Ascending aorta (tissue), 2 donors: Measurements from ENCODE around the gene ENTPD5. TPM values are rescaled to one million over a fixed set of nuclear protein-coding genes. Genes with fewer than 3 reads are reported as not detected.
A peak's percentile ranks its signal among the peaks of the same experiment; 100 is the strongest.
"Not testable (repeated sequence)": the region's sequence is repeated elsewhere in the genome, so short reads cannot be mapped to it uniquely, and the experiment has no call there.

Source experiments
- DNase-seq, 2 donors: peaks; one replicate each; pipeline ENCODE4 v3.0.0-alpha.2; 2019; ENCODE audit warnings: low spot score in 2 of 2
- H3K27ac ChIP-seq, 2 donors: fragments of 200-600 bp; sonication (generic); one replicate each; pipeline ENCODE4 v1.5.1; 2016 to 2017; ENCODE audit warnings: mild to moderate bottlenecking in 1 of 2
- H3K27me3 ChIP-seq: fragments of 200-600 bp; sonication (generic); one replicate; pipeline ENCODE4 v1.5.1; 2017
- H3K36me3 ChIP-seq, 2 donors: fragments of 200-600 bp; sonication (generic); one replicate each; pipeline ENCODE4 v1.5.1; 2016
- H3K4me1 ChIP-seq, 2 donors: fragments of 200-600 bp; sonication (generic); one replicate each; pipeline ENCODE4 v1.5.1; 2016 to 2017; ENCODE audit warnings: mild to moderate bottlenecking in 1 of 2
- H3K4me3 ChIP-seq, 2 donors: fragments of 200-600 bp; sonication (generic); one replicate each; pipeline ENCODE4 v1.5.1; 2016 to 2017; ENCODE audit warnings: mild to moderate bottlenecking in 1 of 2
- H3K9me3 ChIP-seq, 2 donors: fragments of 200-600 bp; sonication (generic); one replicate each; pipeline ENCODE4 v1.5.1; 2016
- CTCF ChIP-seq, 3 experiments: fragments of 200-600 bp in 2 of 3; fragments of 450-650 bp in 1 of 3; sonication (generic) in 2 of 3; IDR thresholded peaks; one replicate each; pipeline ENCODE4 v1.5.1; 2016 to 2019; ENCODE audit warnings: antibody characterized with exemption in 3 of 3, mild to moderate bottlenecking in 1 of 3, moderate library complexity in 1 of 3
- intact Hi-C: fragments of 100-400 bp; cut with DNase I; formaldehyde crosslinking; loops from one replicate; pipeline ENCODE4 v1.15.1; 2023
- total RNA-seq: library from RNA; depleted of rRNA; stranded (reverse); fragments of >200 nt; gene quantifications from one replicate; pipeline ENCODE4 v1.1.0, GENCODE V29; 2016

The ENTPD5 gene
- total RNA-seq, 1 donor from 2014 or later = 2.6 TPM

DNA sequence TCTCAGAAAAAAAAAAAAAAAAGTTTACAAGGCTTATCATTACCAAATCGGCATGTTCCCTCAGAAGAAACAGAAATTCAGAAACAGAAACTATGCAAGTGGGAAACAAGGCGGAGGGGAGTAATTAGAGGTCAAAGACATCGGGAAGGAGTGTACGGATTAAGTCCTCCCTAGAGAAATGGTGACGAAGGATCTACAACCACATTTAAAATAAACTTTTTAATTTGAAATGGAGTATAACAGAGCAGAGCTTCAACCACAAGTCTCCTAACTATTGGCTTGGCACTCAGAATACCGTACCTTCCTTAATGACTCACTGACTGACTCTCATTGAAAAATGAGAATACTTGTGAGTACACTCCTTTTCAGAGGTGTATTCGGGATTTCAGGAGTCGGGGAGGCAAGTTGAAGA lies 908 bp downstream of the ENTPD5 start:
- no peak for TF ChIP-seq CTCF (IDR thresholded peaks at IDR 0.05)
- no peaks in the 10 kb centered on the region for H3K9me3 ChIP-seq
- intact Hi-C loops = loop anchor here (2.0 to 10.0 kb wide), 2 partner anchors 131 to 303 kb away; partner anchors contain the start of genes PNMA1 and ZNF410
- no peaks in the 10 kb centered on the region for H3K27me3 ChIP-seq
- no peak for DNase-seq
- H3K27ac ChIP-seq = peak overlapping the region; percentile 95 to 99
- H3K4me1 ChIP-seq = peaks cover 2 to 7% of the 10 kb centered on the region in 2 donors
- H3K4me3 ChIP-seq = peak overlapping the region; percentile 82 to 97
- H3K36me3 ChIP-seq = no peaks in the 10 kb centered on the region

DNA sequence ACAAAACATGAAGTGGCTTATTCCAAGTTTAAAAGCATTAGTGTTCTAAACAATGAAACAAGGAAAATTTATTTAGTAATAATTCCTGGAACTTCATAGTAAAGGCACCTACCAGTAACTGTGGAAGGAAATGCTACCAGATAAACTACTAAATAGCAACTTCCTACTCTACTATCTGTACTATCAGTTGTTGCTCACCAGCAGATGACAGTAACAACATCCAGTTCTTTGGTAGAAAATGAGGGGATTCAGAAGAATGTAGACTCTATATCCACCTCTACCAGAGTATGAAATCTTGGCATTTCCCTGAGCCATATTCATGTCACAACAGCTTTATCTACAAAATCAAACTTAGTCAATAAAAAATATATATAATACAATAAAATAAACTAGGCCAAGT lies 3.1 kb downstream of the ENTPD5 start:
- no peak overlapping the region for H3K4me3 ChIP-seq
- TF ChIP-seq CTCF (IDR thresholded peaks at IDR 0.05) = no peak
- H3K9me3 ChIP-seq = no peaks in the 10 kb centered on the region
- peaks cover 1 to 9% of the 10 kb centered on the region in 2 donors for H3K36me3 ChIP-seq
- intact Hi-C loops = loop anchor here (10.0 kb wide), 1 partner anchor 301 kb away; the partner anchor contains the start of gene PNMA1
- DNase-seq = no peak
- peaks cover 2 to 7% of the 10 kb centered on the region in 2 donors for H3K4me1 ChIP-seq
- no peak overlapping the region for H3K27ac ChIP-seq
- H3K27me3 ChIP-seq = no peaks in the 10 kb centered on the region

DNA sequence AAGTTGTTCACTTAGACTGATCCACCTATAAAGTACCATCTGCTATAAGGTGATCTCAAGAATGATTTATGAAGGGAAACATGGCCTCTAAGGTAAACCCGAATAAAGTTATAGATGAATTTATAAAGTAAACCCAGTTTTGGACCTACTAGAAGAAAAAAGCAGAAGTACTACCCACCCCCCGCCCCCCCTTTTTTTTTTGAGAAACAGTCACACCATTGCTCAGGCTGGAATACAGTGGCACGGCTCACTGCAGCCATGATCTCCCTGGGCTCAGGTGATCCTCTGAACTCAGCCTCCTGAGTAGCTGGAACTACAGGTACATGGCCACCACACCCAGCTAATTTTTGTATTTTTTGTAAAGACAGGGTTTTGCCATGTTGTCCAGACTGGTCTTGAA lies 3.9 kb downstream of the ENTPD5 start:
- DNase-seq = no peak
- H3K27ac ChIP-seq = no peak overlapping the region
- H3K9me3 ChIP-seq = no peaks in the 10 kb centered on the region
- intact Hi-C loops = loop anchor here (10.0 kb wide), 1 partner anchor 300 kb away; the partner anchor contains the start of gene PNMA1
- peaks cover 9 to 16% of the 10 kb centered on the region in 2 donors for H3K36me3 ChIP-seq
- H3K4me3 ChIP-seq = no peak overlapping the region
- H3K27me3 ChIP-seq = no peaks in the 10 kb centered on the region
- TF ChIP-seq CTCF (IDR thresholded peaks at IDR 0.05) = no peak
- peaks cover 2 to 7% of the 10 kb centered on the region in 2 donors for H3K4me1 ChIP-seq

DNA sequence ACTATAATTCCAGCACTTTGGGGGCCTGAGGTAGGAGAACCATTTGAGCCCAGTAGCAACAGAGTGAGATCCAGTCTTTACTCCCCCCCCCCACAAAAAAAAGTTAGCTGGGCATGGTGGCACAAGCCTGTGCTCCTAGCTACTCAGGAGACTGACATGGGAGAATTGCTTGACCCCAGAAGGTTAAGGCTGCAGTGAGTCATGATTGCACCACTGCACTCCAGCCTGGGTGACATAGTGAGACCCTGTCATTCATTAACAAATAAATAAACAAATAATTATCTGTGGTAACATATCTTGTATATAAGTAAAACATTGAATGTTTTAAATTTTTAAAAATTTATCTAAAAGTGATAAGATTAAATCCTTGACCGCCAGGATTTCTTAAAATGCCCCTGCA lies 4.8 kb downstream of the ENTPD5 start:
- H3K27ac ChIP-seq = no peak overlapping the region
- peaks cover 14 to 22% of the 10 kb centered on the region in 2 donors for H3K36me3 ChIP-seq
- H3K9me3 ChIP-seq = no peaks in the 10 kb centered on the region
- DNase-seq = no peak
- no peak for TF ChIP-seq CTCF (IDR thresholded peaks at IDR 0.05)
- H3K4me3 ChIP-seq = no peak overlapping the region
- H3K27me3 ChIP-seq = no peaks in the 10 kb centered on the region
- peaks cover 0 to 3% of the 10 kb centered on the region in 2 donors for H3K4me1 ChIP-seq
- intact Hi-C loops = loop anchor here (10.0 kb wide), 1 partner anchor 299 kb away; the partner anchor contains the start of gene PNMA1

- no peaks in the 10 kb centered on the region for H3K4me1 ChIP-seq
- DNase-seq = no peak
- H3K27me3 ChIP-seq = no peaks in the 10 kb centered on the region
- no peak for TF ChIP-seq CTCF (IDR thresholded peaks at IDR 0.05)
- no peak overlapping the region for H3K27ac ChIP-seq
- H3K9me3 ChIP-seq = no peaks in the 10 kb centered on the region
- peaks cover 20 to 29% of the 10 kb centered on the region in 2 donors for H3K36me3 ChIP-seq
- no peak overlapping the region for H3K4me3 ChIP-seq
- intact Hi-C loops = no loop called here
Observed at GRCh38 chr14:74008843-74009499, 10.1 kb downstream of the ENTPD5 start.

- H3K4me3 ChIP-seq, H3K4me1 ChIP-seq, intact Hi-C loops, H3K27ac ChIP-seq, DNase-seq, H3K27me3 ChIP-seq, H3K9me3 ChIP-seq: not testable (repeated sequence)
- H3K36me3 ChIP-seq = peaks cover 19% of the 10 kb centered on the region in 2 donors
Observed at GRCh38 chr14:74005664-74006063, 13.4 kb downstream of the ENTPD5 start.
